ENCODE data around the gene CYBA.

CYBA gene

DNA sequence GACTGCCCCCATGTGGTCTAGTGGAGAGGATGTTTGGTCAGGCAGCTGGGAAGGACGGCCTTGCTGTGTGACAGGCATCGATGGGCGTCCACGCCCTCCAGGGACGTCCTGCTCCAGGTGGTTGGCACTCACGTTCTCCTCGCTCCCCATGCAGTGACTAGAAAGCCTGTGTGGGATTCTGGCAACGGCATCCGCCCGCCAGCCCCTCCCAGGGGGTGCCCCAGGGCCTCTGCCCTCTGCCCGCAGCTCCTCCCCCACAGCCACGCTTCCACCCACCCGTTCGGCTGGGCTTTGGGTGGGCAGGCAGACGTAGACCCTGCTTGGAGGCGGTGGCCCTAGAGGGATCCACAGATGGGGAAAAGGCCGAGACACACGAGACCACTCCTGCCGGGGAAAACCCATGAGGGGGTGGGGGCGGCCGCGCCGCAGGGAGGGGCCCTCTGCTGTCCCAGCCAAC is 17.1 kb downstream of the CYBA start:
- peaks cover 3% of the 10 kb centered on the region; the same call in 1 of the 2 replicates for H4K20me1 ChIP-seq (ENCODE audit: insufficient read depth, low read length)
- peak overlapping the region; percentile 28 for H3K27ac ChIP-seq (ENCODE audit: low read length)
- H3K4me2 ChIP-seq (ENCODE audit: low read length) = peak overlapping the region; percentile 100
- peaks cover 31% of the 10 kb centered on the region for H3K4me1 ChIP-seq (ENCODE audit: low read length)
- peak overlapping the region; percentile 78 for H3K9ac ChIP-seq (ENCODE audit: low read length)
- H2AFZ ChIP-seq (ENCODE audit: low read depth, low read length) = no peak overlapping the region
- peaks cover 16% of the 10 kb centered on the region for H3K36me3 ChIP-seq (replicated peaks; ENCODE audit: low read depth, low read length)
- no peaks in the 10 kb centered on the region for H3K79me2 ChIP-seq (ENCODE audit: low read length)
- H3K9me3 ChIP-seq (ENCODE audit: insufficient read depth, low read length) = no peaks in the 10 kb centered on the region
- H3K27me3 ChIP-seq (ENCODE audit: low read depth, low read length) = peaks cover 38% of the 10 kb centered on the region
- H3K4me3 ChIP-seq (ENCODE audit: low read length) = peak overlapping the region; percentile 96
- TF ChIP-seq, protein P1, sequence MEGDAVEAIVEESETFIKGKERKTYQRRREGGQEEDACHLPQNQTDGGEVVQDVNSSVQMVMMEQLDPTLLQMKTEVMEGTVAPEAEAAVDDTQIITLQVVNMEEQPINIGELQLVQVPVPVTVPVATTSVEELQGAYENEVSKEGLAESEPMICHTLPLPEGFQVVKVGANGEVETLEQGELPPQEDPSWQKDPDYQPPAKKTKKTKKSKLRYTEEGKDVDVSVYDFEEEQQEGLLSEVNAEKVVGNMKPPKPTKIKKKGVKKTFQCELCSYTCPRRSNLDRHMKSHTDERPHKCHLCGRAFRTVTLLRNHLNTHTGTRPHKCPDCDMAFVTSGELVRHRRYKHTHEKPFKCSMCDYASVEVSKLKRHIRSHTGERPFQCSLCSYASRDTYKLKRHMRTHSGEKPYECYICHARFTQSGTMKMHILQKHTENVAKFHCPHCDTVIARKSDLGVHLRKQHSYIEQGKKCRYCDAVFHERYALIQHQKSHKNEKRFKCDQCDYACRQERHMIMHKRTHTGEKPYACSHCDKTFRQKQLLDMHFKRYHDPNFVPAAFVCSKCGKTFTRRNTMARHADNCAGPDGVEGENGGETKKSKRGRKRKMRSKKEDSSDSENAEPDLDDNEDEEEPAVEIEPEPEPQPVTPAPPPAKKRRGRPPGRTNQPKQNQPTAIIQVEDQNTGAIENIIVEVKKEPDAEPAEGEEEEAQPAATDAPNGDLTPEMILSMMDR (IDR thresholded peaks at IDR 0.05; ENCODE audit: low read depth, low read length) = peak; percentile 60; the same call in 1 of the 2 replicates
- TF ChIP-seq EZH2phosphoT487 (IDR thresholded peaks at IDR 0.05; ENCODE audit: low read depth) = no peak

DNA sequence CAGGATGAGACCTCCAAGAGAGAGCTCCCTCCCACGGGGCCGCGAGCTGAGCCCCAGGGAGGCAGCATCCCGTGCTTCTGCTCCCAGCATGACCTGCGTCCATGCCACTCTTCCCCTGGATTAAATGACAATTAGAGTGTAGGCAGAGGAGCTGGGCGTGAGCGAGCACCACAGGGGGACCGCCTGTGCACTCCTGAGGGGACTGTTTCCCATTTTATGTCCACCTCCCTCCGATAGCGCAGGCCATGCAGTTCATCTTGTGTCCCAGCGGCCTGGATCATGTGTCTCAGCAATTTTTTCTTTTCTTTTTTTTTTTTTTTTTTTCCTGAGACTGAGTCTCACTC is 18.3 kb downstream of the CYBA start:
- no peak overlapping the region for H3K4me3 ChIP-seq (ENCODE audit: low read length)
- H2AFZ ChIP-seq (ENCODE audit: low read depth, low read length) = no peak overlapping the region
- H3K27me3 ChIP-seq (ENCODE audit: low read depth, low read length) = peaks cover 26% of the 10 kb centered on the region
- TF ChIP-seq, protein P1 (IDR thresholded peaks at IDR 0.05; ENCODE audit: low read depth, low read length) = no peak
- TF ChIP-seq EZH2phosphoT487 (IDR thresholded peaks at IDR 0.05; ENCODE audit: low read depth) = no peak
- peaks cover 25% of the 10 kb centered on the region for H3K4me1 ChIP-seq (ENCODE audit: low read length)
- peaks cover 19% of the 10 kb centered on the region for H3K36me3 ChIP-seq (replicated peaks; ENCODE audit: low read depth, low read length)
- H3K9ac ChIP-seq (ENCODE audit: low read length) = no peak overlapping the region
- H3K27ac ChIP-seq (ENCODE audit: low read length) = no peak overlapping the region
- H3K4me2 ChIP-seq (ENCODE audit: low read length) = no peak overlapping the region
- no peaks in the 10 kb centered on the region for H3K9me3 ChIP-seq (ENCODE audit: insufficient read depth, low read length)
- no peaks in the 10 kb centered on the region for H3K79me2 ChIP-seq (ENCODE audit: low read length)
- peaks cover 3% of the 10 kb centered on the region; the same call in 1 of the 2 replicates for H4K20me1 ChIP-seq (ENCODE audit: insufficient read depth, low read length)

DNA sequence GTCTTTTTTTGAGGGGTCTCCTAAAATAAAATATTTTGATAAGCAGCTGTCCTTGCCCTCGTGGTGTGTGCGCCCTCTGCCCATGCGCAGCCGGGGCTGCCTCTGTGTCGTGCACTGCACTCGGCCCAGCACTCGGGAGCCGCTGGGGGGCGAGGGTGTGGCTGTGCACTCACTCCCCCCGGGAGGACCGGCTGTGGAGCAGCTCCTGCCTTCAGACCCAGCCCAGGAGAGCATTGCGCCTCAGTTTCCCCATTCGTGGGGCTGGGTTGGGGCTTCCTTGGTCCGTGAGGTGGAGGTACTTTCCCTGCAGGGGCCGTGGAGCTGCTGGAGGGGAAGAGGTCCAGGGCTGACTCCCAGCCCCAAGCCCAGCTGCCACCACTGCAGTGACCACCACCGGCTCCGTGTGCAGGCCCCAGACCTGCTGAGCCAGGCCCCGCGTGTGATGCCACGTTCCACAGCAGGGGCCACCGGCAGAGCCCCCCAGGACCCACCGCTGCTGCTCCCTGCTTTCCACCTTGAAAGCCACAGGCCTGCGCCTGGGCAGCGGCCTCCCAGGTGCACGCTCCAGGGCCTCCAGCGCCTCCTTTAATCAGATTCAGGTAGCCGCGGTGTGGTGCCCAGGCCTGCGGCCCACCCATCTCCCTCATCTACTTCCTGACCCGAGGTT is 18.8 kb downstream of the CYBA start:
- Histone ChIP-seq H3K36me3 (replicated peaks; ENCODE audit: low read depth, low read length) (peaks cover 19% of the 10 kb centered on the region), H3K4me2 (ENCODE audit: low read length) (no peak overlapping the region)
- no peak for TF ChIP-seq EZH2phosphoT487 (IDR thresholded peaks at IDR 0.05; ENCODE audit: low read depth)
- TF ChIP-seq, protein P1 (IDR thresholded peaks at IDR 0.05; ENCODE audit: low read depth, low read length) = no peak

DNA sequence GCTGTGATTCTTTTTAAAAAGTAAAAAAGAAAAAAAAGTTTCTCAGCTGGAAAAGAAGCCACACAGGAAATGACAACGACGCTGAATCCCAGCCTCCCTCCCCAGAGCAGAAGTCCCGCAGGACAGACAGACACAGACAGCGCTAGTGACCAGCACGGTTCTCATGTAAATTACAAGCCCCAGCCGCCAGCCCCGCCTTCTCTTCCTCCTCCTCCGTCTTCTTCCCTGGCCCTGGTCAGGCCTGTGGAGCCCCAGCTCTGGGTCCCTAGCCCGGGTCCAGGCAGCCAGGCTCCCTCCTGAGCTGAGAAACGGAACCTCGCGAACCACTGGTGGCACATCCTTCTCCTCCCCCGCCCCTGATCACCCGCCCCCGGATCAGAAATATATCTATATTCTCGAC is 19.5 kb downstream of the CYBA start:
- Histone ChIP-seq H3K4me1 (ENCODE audit: low read length) (peaks cover 25% of the 10 kb centered on the region), H3K9me3 (ENCODE audit: insufficient read depth, low read length) (no peaks in the 10 kb centered on the region), H3K4me2 (ENCODE audit: low read length) (no peak overlapping the region), H4K20me1 (ENCODE audit: insufficient read depth, low read length) (peaks cover 3% of the 10 kb centered on the region; the same call in 1 of the 2 replicates), H3K9ac (ENCODE audit: low read length) (no peak overlapping the region), H3K79me2 (ENCODE audit: low read length) (no peaks in the 10 kb centered on the region), H2AFZ (ENCODE audit: low read depth, low read length) (no peak overlapping the region), H3K4me3 (ENCODE audit: low read length) (no peak overlapping the region), H3K36me3 (replicated peaks; ENCODE audit: low read depth, low read length) (peaks cover 19% of the 10 kb centered on the region), H3K27me3 (ENCODE audit: low read depth, low read length) (peaks cover 20% of the 10 kb centered on the region), H3K27ac (ENCODE audit: low read length) (no peak overlapping the region)
- no peak for TF ChIP-seq EZH2phosphoT487 (IDR thresholded peaks at IDR 0.05; ENCODE audit: low read depth)
- TF ChIP-seq, protein P1 (IDR thresholded peaks at IDR 0.05; ENCODE audit: low read depth, low read length) = no peak

More for the DNA sequence above, 18.8 kb downstream of the CYBA start:
- Histone ChIP-seq H3K27me3 (ENCODE audit: low read depth, low read length) (peaks cover 22% of the 10 kb centered on the region), H4K20me1 (ENCODE audit: insufficient read depth, low read length) (peaks cover 3% of the 10 kb centered on the region; the same call in 1 of the 2 replicates), H3K4me1 (ENCODE audit: low read length) (peaks cover 25% of the 10 kb centered on the region), H3K4me3 (ENCODE audit: low read length) (no peak overlapping the region), H2AFZ (ENCODE audit: low read depth, low read length) (no peak overlapping the region), H3K79me2 (ENCODE audit: low read length) (no peaks in the 10 kb centered on the region), H3K27ac (ENCODE audit: low read length) (no peak overlapping the region), H3K9me3 (ENCODE audit: insufficient read depth, low read length) (no peaks in the 10 kb centered on the region), H3K9ac (ENCODE audit: low read length) (no peak overlapping the region)

Measured in OCI-LY3 (cell line).